PC-9 (cell line): ENCODE data around the gene ZGRF1.

Experiments used
- EZH2 ChIP-seq: fragments of 200-600 bp; sonication (generic); IDR thresholded peaks from 2 replicates; pipeline ENCODE4 v1.8.0; 2017; ENCODE audit warnings: antibody characterized with exemption, low read depth
- TF ChIP-seq, protein P1 (sequence below): fragments of 200-600 bp; sonication (generic); conservative IDR thresholded peaks from 2 replicates; pipeline ENCODE4 v1.6.1; 2017; ENCODE audit warnings: mixed run types, antibody characterized with exemption, mild to moderate bottlenecking, moderate library complexity

GRCh38 chr4:112517067-112517634 is 119.6 kb downstream of the ZGRF1 start:
- TF ChIP-seq, protein P1, sequence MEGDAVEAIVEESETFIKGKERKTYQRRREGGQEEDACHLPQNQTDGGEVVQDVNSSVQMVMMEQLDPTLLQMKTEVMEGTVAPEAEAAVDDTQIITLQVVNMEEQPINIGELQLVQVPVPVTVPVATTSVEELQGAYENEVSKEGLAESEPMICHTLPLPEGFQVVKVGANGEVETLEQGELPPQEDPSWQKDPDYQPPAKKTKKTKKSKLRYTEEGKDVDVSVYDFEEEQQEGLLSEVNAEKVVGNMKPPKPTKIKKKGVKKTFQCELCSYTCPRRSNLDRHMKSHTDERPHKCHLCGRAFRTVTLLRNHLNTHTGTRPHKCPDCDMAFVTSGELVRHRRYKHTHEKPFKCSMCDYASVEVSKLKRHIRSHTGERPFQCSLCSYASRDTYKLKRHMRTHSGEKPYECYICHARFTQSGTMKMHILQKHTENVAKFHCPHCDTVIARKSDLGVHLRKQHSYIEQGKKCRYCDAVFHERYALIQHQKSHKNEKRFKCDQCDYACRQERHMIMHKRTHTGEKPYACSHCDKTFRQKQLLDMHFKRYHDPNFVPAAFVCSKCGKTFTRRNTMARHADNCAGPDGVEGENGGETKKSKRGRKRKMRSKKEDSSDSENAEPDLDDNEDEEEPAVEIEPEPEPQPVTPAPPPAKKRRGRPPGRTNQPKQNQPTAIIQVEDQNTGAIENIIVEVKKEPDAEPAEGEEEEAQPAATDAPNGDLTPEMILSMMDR = no peak
- no peak for TF ChIP-seq EZH2
